ENCODE measurements around the gene DNAH10. TPM values are rescaled to one million over a fixed set of nuclear protein-coding genes. Genes with fewer than 3 reads are reported as not detected.

Gene DNAH10
- total RNA-seq, 1 experiment from 2014 or later, result 0.09 TPM

DNA sequence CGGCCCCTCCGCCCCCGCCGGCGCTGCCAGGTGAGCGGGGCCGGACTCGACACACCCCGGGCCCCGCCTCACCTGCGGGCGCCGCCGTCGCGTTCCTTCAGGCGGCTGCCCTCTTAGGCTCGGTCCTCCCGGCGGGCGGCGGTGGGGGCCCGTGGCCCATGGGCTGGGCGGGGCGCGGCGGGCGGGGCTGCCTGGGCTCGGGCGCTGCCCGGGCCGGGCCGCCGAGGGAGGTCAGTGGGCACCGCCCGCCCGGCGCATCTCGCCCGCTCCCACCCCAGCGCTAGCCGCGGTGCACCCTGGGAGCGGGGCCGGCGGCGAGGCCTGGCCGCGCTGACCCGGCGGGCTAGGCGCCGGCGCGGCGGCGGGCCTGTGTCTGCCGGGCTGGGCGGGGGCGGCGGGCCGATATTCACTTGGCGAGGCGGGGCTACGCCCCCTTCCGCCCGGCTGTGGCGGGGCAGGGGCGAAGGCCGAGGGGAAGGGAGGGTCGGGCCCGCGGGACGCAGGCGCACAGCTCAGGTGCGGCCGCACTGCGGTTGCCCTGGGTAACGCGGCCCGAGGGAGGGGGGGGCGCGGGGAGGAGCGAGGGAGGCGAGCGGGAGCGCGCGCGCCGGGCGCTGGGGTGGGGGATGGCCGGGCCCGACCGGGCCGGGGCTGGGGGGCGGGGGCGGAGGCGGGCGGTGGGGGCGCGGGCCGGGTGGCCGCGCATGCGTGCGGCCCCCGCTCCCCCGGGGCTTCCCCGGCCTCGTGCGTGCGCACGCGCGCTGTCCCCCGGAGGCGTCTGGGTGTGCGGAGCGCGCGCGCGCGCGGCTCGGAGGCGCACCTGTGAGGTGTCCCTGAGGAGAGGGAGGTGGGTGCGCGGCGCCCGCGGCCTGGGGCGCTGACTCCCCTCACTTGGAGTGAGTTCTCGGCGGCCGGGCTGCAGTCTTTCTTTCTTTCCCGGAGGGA is 210.6 kb downstream of the DNAH10 start, which contains the start of the genes CCDC92 and ZNF664:
CCDC92 (minus strand) TSS at position 375 of the 945 bp plus-strand sequence. CDS start 28,526 bp downstream, outside the sequence.
ZNF664 (plus strand) TSS at position 759 of the 945 bp plus-strand sequence. CDS start 38,930 bp downstream, outside the sequence.
- Mint-ChIP-seq H3K27ac (peak within 1 kb of the TSS; percentile 44; the same call in 1 of the 2 replicates), H3K4me3 (peak within 1 kb of the TSS; percentile 91), H3K9me3 (no peaks in the 10 kb centered on the region), H3K4me1 (peaks cover 23% of the 10 kb centered on the region), H3K36me3 (peaks cover 14% of the 10 kb centered on the region), H3K27me3 (ENCODE audit: low read depth) (peaks cover 73% of the 10 kb centered on the region)
- ChIA-PET POLR2A (interaction anchor here (1.0 kb wide), 1 partner anchor 67 kb away, joined by 3 read pairs; no protein-coding TSS in a partner anchor), CTCF (interaction anchor here (0.5 to 1.2 kb wide), 10 partner anchors 11 to 607 kb away, joined by 3 to 6 read pairs (median 3); no protein-coding TSS in a partner anchor)
- DNase-seq (ENCODE audit: low spot score), result peak; percentile 96
- ATAC-seq, result peak; percentile 84
- TF ChIP-seq CREM (CRISPR knock-in tag; IDR thresholded peaks at IDR 0.05) (no peak), JUN (CRISPR knock-in tag; IDR thresholded peaks at IDR 0.05) (no peak), E2F4 (CRISPR knock-in tag; IDR thresholded peaks at IDR 0.05; ENCODE audit: borderline replicate concordance, low read depth) (no peak), IRF2 (CRISPR knock-in tag; IDR thresholded peaks at IDR 0.05; ENCODE audit: borderline replicate concordance, low read depth) (no peak), ATF1 (CRISPR knock-in tag; IDR thresholded peaks at IDR 0.05) (no peak), ZBTB21 (CRISPR knock-in tag; IDR thresholded peaks at IDR 0.05; ENCODE audit: borderline replicate concordance) (no peak), RELA (CRISPR knock-in tag; IDR thresholded peaks at IDR 0.05; ENCODE audit: borderline replicate concordance) (no peak), CBFB (CRISPR knock-in tag; IDR thresholded peaks at IDR 0.05; ENCODE audit: low read depth) (no peak), ETV6 (CRISPR knock-in tag; IDR thresholded peaks at IDR 0.05) (no peak), ZNF317 (CRISPR knock-in tag; IDR thresholded peaks at IDR 0.05; ENCODE audit: borderline replicate concordance, low read depth) (no peak), ESRRA (CRISPR knock-in tag; IDR thresholded peaks at IDR 0.05; ENCODE audit: borderline replicate concordance) (no peak), SP1 (CRISPR knock-in tag; conservative IDR thresholded peaks at IDR 0.05) (peak; percentile 44; the same call in 1 of the 2 replicates), E2F5 (CRISPR knock-in tag; IDR thresholded peaks at IDR 0.05) (peak; percentile 81), TP53 (CRISPR knock-in tag; IDR thresholded peaks at IDR 0.05) (0 out of 2 replicates have a peak, but pooled peaks have one; percentile 14), GABPB1 (CRISPR knock-in tag; IDR thresholded peaks at IDR 0.05) (no peak), ZNF138 (CRISPR knock-in tag; conservative IDR thresholded peaks at IDR 0.05) (no peak), ZSCAN18 (CRISPR knock-in tag; IDR thresholded peaks at IDR 0.05) (no peak)
- TF ChIP-seq, protein P1, sequence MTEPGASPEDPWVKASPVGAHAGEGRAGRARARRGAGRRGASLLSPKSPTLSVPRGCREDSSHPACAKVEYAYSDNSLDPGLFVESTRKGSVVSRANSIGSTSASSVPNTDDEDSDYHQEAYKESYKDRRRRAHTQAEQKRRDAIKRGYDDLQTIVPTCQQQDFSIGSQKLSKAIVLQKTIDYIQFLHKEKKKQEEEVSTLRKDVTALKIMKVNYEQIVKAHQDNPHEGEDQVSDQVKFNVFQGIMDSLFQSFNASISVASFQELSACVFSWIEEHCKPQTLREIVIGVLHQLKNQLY (CRISPR knock-in tag; IDR thresholded peaks at IDR 0.05), result no peak
- TF ChIP-seq, protein P2, sequence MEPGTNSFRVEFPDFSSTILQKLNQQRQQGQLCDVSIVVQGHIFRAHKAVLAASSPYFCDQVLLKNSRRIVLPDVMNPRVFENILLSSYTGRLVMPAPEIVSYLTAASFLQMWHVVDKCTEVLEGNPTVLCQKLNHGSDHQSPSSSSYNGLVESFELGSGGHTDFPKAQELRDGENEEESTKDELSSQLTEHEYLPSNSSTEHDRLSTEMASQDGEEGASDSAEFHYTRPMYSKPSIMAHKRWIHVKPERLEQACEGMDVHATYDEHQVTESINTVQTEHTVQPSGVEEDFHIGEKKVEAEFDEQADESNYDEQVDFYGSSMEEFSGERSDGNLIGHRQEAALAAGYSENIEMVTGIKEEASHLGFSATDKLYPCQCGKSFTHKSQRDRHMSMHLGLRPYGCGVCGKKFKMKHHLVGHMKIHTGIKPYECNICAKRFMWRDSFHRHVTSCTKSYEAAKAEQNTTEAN (CRISPR knock-in tag; IDR thresholded peaks at IDR 0.05), result no peak
- TF ChIP-seq, protein P3, sequence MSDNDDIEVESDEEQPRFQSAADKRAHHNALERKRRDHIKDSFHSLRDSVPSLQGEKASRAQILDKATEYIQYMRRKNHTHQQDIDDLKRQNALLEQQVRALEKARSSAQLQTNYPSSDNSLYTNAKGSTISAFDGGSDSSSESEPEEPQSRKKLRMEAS (CRISPR knock-in tag; IDR thresholded peaks at IDR 0.05), result no peak
